Peyer's patch (tissue), 4 donors: ENCODE data around the gene ZSCAN30. TPM values are rescaled to one million over a fixed set of nuclear protein-coding genes. Genes with fewer than 3 reads are reported as not detected.
A peak's percentile ranks its signal among the peaks of the same experiment; 100 is the strongest.

Source experiments
- DNase-seq, 3 donors: peaks; one replicate each; pipeline ENCODE4 v3.0.0-alpha.2; 2017 to 2019
- H3K27ac ChIP-seq, 4 donors: fragments of 200-600 bp; sonication (generic); one replicate each; pipeline ENCODE4 v1.5.1; 2016 to 2019
- H3K27me3 ChIP-seq, 2 donors: fragments of 200-600 bp; sonication (generic); one replicate each; pipeline ENCODE4 v1.5.1; 2019
- H3K36me3 ChIP-seq, 3 donors: fragments of 200-600 bp; sonication (generic); one replicate each; pipeline ENCODE4 v1.5.1; 2016 to 2019
- H3K4me1 ChIP-seq, 4 donors: fragments of 200-600 bp; sonication (generic); one replicate each; pipeline ENCODE4 v1.5.1; 2016 to 2019
- H3K4me3 ChIP-seq, 4 donors: fragments of 200-600 bp; sonication (generic); 1 replicate in 3 of 4; 2 replicates in 1 of 4; pipeline ENCODE4 v1.5.1; 2016 to 2019; ENCODE audit warnings: mild to moderate bottlenecking in 1 of 4
- H3K9me3 ChIP-seq, 4 donors: fragments of 200-600 bp; sonication (generic); one replicate each; pipeline ENCODE4 v1.5.1; 2016 to 2019; ENCODE audit warnings: mild to moderate bottlenecking in 1 of 4
- CTCF ChIP-seq, 6 experiments: fragments of 450-650 bp in 4 of 6; fragments of 200-600 bp in 2 of 6; sonication (generic) in 1 of 6; IDR thresholded peaks; one replicate each; pipeline ENCODE4 v1.5.1; 2017 to 2019; ENCODE audit warnings: antibody characterized with exemption in 6 of 6, mild to moderate bottlenecking in 3 of 6, moderate library complexity in 1 of 6
- POLR2A ChIP-seq, 2 donors: fragments of 450-650 bp; IDR thresholded peaks; one replicate each; pipeline ENCODE4 v1.5.1; 2017; ENCODE audit warnings: antibody characterized with exemption in 2 of 2, mild to moderate bottlenecking in 2 of 2, moderate library complexity in 2 of 2
- total RNA-seq, 4 donors: library from RNA; depleted of rRNA; stranded (reverse); fragments of >200 nt; gene quantifications; one replicate each; pipeline ENCODE4 v1.1.0, GENCODE V29; 2016

ZSCAN30 gene
- total RNA-seq, 4 donors from 2014 or later = 20.3 to 51.2 (median 26.8) TPM

GRCh38 chr18:35252466-35252865 lies 37.6 kb downstream of the ZSCAN30 start:
- Histone ChIP-seq H3K36me3 (peaks cover 0 to 44% (median 0%) of the 10 kb centered on the region in 3 donors), H3K27me3 (no peaks in the 10 kb centered on the region), H3K9me3 (peaks cover 0 to 10% (median 0%) of the 10 kb centered on the region in 4 donors), H3K27ac (no peak overlapping the region), H3K4me3 (no peak overlapping the region), H3K4me1 (no peaks in the 10 kb centered on the region)
- DNase-seq = no peak
- TF ChIP-seq CTCF (IDR thresholded peaks at IDR 0.05) (no peak), POLR2A (IDR thresholded peaks at IDR 0.05) (no peak)

- Histone ChIP-seq H3K4me3 (no peak overlapping the region), H3K27me3 (no peaks in the 10 kb centered on the region), H3K27ac (peak overlapping the region in 1 of 4 donors; percentile 40), H3K36me3 (peaks cover 0 to 59% (median 0%) of the 10 kb centered on the region in 3 donors), H3K4me1 (no peaks in the 10 kb centered on the region), H3K9me3 (peaks cover 0 to under 1% (median 0%) of the 10 kb centered on the region in 4 donors)
- DNase-seq = no peak
- TF ChIP-seq CTCF (IDR thresholded peaks at IDR 0.05) = no peak
- TF ChIP-seq POLR2A (IDR thresholded peaks at IDR 0.05) = no peak
These were observed 41.6 kb downstream of the ZSCAN30 start for GRCh38 chr18:35248429-35248828.

- DNase-seq = no peak
- TF ChIP-seq POLR2A (IDR thresholded peaks at IDR 0.05) (no peak), CTCF (IDR thresholded peaks at IDR 0.05) (no peak)
- Histone ChIP-seq H3K27me3 (no peaks in the 10 kb centered on the region), H3K4me3 (no peak overlapping the region), H3K4me1 (no peaks in the 10 kb centered on the region), H3K27ac (peak overlapping the region in 1 of 4 donors; percentile 40), H3K9me3 (no peaks in the 10 kb centered on the region), H3K36me3 (peaks cover 0 to 61% (median 0%) of the 10 kb centered on the region in 3 donors)
These were observed 42.4 kb downstream of the ZSCAN30 start for GRCh38 chr18:35247412-35248249.

GRCh38 chr18:35246831-35247230 lies 43.2 kb downstream of the ZSCAN30 start:
- H3K36me3 ChIP-seq = peaks cover 0 to 56% (median 0%) of the 10 kb centered on the region in 3 donors
- TF ChIP-seq CTCF (IDR thresholded peaks at IDR 0.05) (no peak), POLR2A (IDR thresholded peaks at IDR 0.05) (no peak)

GRCh38 chr18:35245719-35246317 lies 44.2 kb downstream of the ZSCAN30 start:
- peaks cover 0 to 7% (median 2%) of the 10 kb centered on the region in 4 donors for H3K4me1 ChIP-seq
- H3K4me3 ChIP-seq = no peak overlapping the region
- no peaks in the 10 kb centered on the region for H3K9me3 ChIP-seq
- H3K36me3 ChIP-seq = peaks cover 0 to 56% (median 0%) of the 10 kb centered on the region in 3 donors
- no peak for TF ChIP-seq CTCF (IDR thresholded peaks at IDR 0.05)
- no peak for TF ChIP-seq POLR2A (IDR thresholded peaks at IDR 0.05)
- no peak for DNase-seq
- H3K27me3 ChIP-seq = no peaks in the 10 kb centered on the region
- H3K27ac ChIP-seq = no peak overlapping the region

More at GRCh38 chr18:35246831-35247230, 43.2 kb downstream of the ZSCAN30 start:
- no peak for DNase-seq
- H3K27ac ChIP-seq = no peak overlapping the region
- H3K9me3 ChIP-seq = no peaks in the 10 kb centered on the region
- H3K4me3 ChIP-seq = no peak overlapping the region
- no peaks in the 10 kb centered on the region for H3K27me3 ChIP-seq
- H3K4me1 ChIP-seq = peaks cover 0 to 4% (median 1%) of the 10 kb centered on the region in 4 donors
